Esophagus squamous epithelium (tissue), 5 donors: ENCODE results near the gene UBE2G2. TPM values are rescaled to one million over a fixed set of nuclear protein-coding genes. Genes with fewer than 3 reads are reported as not detected.

Source experiments
- DNase-seq: peaks from one replicate; lab custom pipeline; 2025; lab: John Stamatoyannopoulos, UW
- H3K27ac ChIP-seq, 4 donors: fragments of 200-600 bp; sonication (generic); one replicate each; pipeline ENCODE4 v1.5.1; 2016 to 2019; ENCODE audit warnings: mild to moderate bottlenecking in 1 of 4
- H3K27me3 ChIP-seq, 4 donors: fragments of 200-600 bp; sonication (generic); 1 replicate in 3 of 4; 2 replicates in 1 of 4; pipeline versions ENCODE4 v1.5.1 to v1.6.0; 2017 to 2021; ENCODE audit warnings: antibody characterized with exemption in 1 of 4
- H3K36me3 ChIP-seq, 3 donors: fragments of 200-600 bp; sonication (generic); one replicate each; pipeline ENCODE4 v1.5.1; 2016 to 2019
- H3K4me1 ChIP-seq, 3 donors: fragments of 200-600 bp; sonication (generic); one replicate each; pipeline ENCODE4 v1.5.1; 2017 to 2019
- H3K4me3 ChIP-seq, 4 donors: fragments of 200-600 bp; sonication (generic); 1 replicate in 3 of 4; 2 replicates in 1 of 4; pipeline ENCODE4 v1.5.1; 2016 to 2019; ENCODE audit warnings: mild to moderate bottlenecking in 2 of 4, moderate library complexity in 1 of 4
- H3K9me3 ChIP-seq, 3 donors: fragments of 200-600 bp; sonication (generic); one replicate each; pipeline ENCODE4 v1.5.1; 2016 to 2019
- CTCF ChIP-seq, 6 experiments: fragments of 450-650 bp in 4 of 6; fragments of 200-600 bp in 2 of 6; sonication (generic) in 2 of 6; IDR thresholded peaks; one replicate each; pipeline ENCODE4 v1.5.1; 2016 to 2019; ENCODE audit warnings: antibody characterized with exemption in 6 of 6, mild to moderate bottlenecking in 4 of 6, moderate library complexity in 4 of 6
- POLR2A ChIP-seq, 4 donors: fragments of 450-650 bp; IDR thresholded peaks; one replicate each; pipeline ENCODE4 v1.6.1; 2017; ENCODE audit warnings: antibody characterized with exemption in 4 of 4, mild to moderate bottlenecking in 4 of 4, moderate library complexity in 3 of 4
- WGBS, 2 donors: methylation state at CpG; one replicate each; pipeline ENCODE4 v1.1.5; 2018; 5-methylcytosine and 5-hydroxymethylcytosine counted together
- intact Hi-C: fragments of 100-400 bp; cut with DNase I; formaldehyde crosslinking; loops from one replicate; pipeline ENCODE4 v1.15.0; 2022
- total RNA-seq, 4 donors: library from RNA; depleted of rRNA; stranded (reverse); fragments of >200 nt; gene quantifications; one replicate each; pipeline ENCODE4 v1.1.0, GENCODE V29; 2016
- donor health status: DM: yes; HTN: yes; CAD: no.

UBE2G2 gene
- total RNA-seq, 4 donors from 2014 or later = 27.9 to 70.0 (median 51.1) TPM

- Histone ChIP-seq H3K4me3 (no peak overlapping the region), H3K27ac (no peak overlapping the region), H3K36me3 (no peaks in the 10 kb centered on the region), H3K9me3 (peaks cover 0 to 23% (median 13%) of the 10 kb centered on the region in 3 donors), H3K4me1 (peaks cover 0 to 1% (median under 1%) of the 10 kb centered on the region in 3 donors), H3K27me3 (peaks cover 0 to 12% (median 0%) of the 10 kb centered on the region in 4 donors)
- TF ChIP-seq CTCF (IDR thresholded peaks at IDR 0.05) = no peak
- no peak for TF ChIP-seq POLR2A (IDR thresholded peaks at IDR 0.05)
- DNase-seq = no peak
- intact Hi-C loops = no loop called here
- 50 to 55% methylated on average over 7 of the region's 7 CpGs for WGBS, 2 donors
These were observed 29.7 kb upstream of the UBE2G2 start for GRCh38 chr21:44831227-44831860.

GRCh38 chr21:44829507-44830092, 28.0 kb upstream of the UBE2G2 start:
- no peaks in the 10 kb centered on the region for H3K36me3 ChIP-seq
- no peak overlapping the region for H3K27ac ChIP-seq
- no peaks in the 10 kb centered on the region for H3K4me1 ChIP-seq
- H3K27me3 ChIP-seq = peaks cover 0 to 15% (median 0%) of the 10 kb centered on the region in 4 donors
- no peak for TF ChIP-seq CTCF (IDR thresholded peaks at IDR 0.05)
- no peak for TF ChIP-seq POLR2A (IDR thresholded peaks at IDR 0.05)
- WGBS, 2 donors = 51 to 81% methylated on average over 1 to 2 of the region's 2 CpGs
- intact Hi-C loops = no loop called here
- H3K4me3 ChIP-seq = no peak overlapping the region
- DNase-seq = no peak
- H3K9me3 ChIP-seq = peaks cover 0 to 23% (median 13%) of the 10 kb centered on the region in 3 donors

- TF ChIP-seq CTCF (IDR thresholded peaks at IDR 0.05) (no peak), POLR2A (IDR thresholded peaks at IDR 0.05) (no peak)
- Histone ChIP-seq H3K27ac (no peak overlapping the region), H3K36me3 (no peaks in the 10 kb centered on the region), H3K27me3 (peaks cover 0 to 12% (median 0%) of the 10 kb centered on the region in 4 donors), H3K4me1 (no peaks in the 10 kb centered on the region), H3K4me3 (no peak overlapping the region), H3K9me3 (peaks cover 0 to 24% (median 13%) of the 10 kb centered on the region in 3 donors)
- DNase-seq = no peak
- 78 to 86% methylated on average over 4 of the region's 4 CpGs for WGBS, 2 donors
- intact Hi-C loops = no loop called here
These were observed 26.9 kb upstream of the UBE2G2 start for GRCh38 chr21:44828362-44829056.

- H3K4me1 ChIP-seq = peaks cover 0 to 8% (median 5%) of the 10 kb centered on the region in 3 donors
- DNase-seq = no peak
- H3K27ac ChIP-seq = no peak overlapping the region
- peaks cover 0 to 12% (median 0%) of the 10 kb centered on the region in 4 donors for H3K27me3 ChIP-seq
- intact Hi-C loops = no loop called here
- H3K4me3 ChIP-seq = no peak overlapping the region
- H3K9me3 ChIP-seq = peaks cover 0 to 50% (median 4%) of the 10 kb centered on the region in 3 donors
- TF ChIP-seq POLR2A (IDR thresholded peaks at IDR 0.05) (no peak), CTCF (IDR thresholded peaks at IDR 0.05) (no peak)
- WGBS, 2 donors = 84 to 90% methylated on average over 1 of the region's 1 CpG
- H3K36me3 ChIP-seq = no peaks in the 10 kb centered on the region
These were observed 21.6 kb upstream of the UBE2G2 start for GRCh38 chr21:44823179-44823660.
